Measurements from ENCODE around the gene PRDM5. TPM values are rescaled to one million over a fixed set of nuclear protein-coding genes. Genes with fewer than 3 reads are reported as not detected.

The PRDM5 gene
- total and polyA plus RNA-seq, 9 donors, result 8.8 to 25.3 (median 10.2) TPM

- Histone ChIP-seq H3K27me3 (ENCODE audit: control insufficient read depth, insufficient read depth, low read length) (no peaks in the 10 kb centered on the region), H3K9me3 (replicated peaks; ENCODE audit: control insufficient read depth, low read depth, low read length) (no peaks in the 10 kb centered on the region), H3K4me1 (ENCODE audit: control insufficient read depth, insufficient read depth, low read length) (no peaks in the 10 kb centered on the region), H3K27ac (ENCODE audit: low read length) (no peak overlapping the region), H3K36me3 (ENCODE audit: control insufficient read depth, insufficient read depth, low read length) (no peaks in the 10 kb centered on the region), H3K4me3 (ENCODE audit: low read length) (no peak overlapping the region)
- DNase-seq, result no peak
These were observed 17.2 kb upstream of the PRDM5 start for GRCh38 chr4:120939693-120940092.

- no peak for DNase-seq
- Histone ChIP-seq H3K4me3 (ENCODE audit: low read length) (no peak overlapping the region), H3K4me1 (ENCODE audit: control insufficient read depth, insufficient read depth, low read length) (no peaks in the 10 kb centered on the region), H3K27me3 (ENCODE audit: control insufficient read depth, insufficient read depth, low read length) (no peaks in the 10 kb centered on the region), H3K36me3 (ENCODE audit: control insufficient read depth, insufficient read depth, low read length) (no peaks in the 10 kb centered on the region), H3K9me3 (replicated peaks; ENCODE audit: control insufficient read depth, low read depth, low read length) (no peaks in the 10 kb centered on the region), H3K27ac (ENCODE audit: low read length) (no peak overlapping the region)
- WGBS (ENCODE audit: insufficient coverage), result no CpG with 5 or more reads among the region's 1 CpG
These were observed 7.3 kb upstream of the PRDM5 start for GRCh38 chr4:120929847-120930246.

DNA sequence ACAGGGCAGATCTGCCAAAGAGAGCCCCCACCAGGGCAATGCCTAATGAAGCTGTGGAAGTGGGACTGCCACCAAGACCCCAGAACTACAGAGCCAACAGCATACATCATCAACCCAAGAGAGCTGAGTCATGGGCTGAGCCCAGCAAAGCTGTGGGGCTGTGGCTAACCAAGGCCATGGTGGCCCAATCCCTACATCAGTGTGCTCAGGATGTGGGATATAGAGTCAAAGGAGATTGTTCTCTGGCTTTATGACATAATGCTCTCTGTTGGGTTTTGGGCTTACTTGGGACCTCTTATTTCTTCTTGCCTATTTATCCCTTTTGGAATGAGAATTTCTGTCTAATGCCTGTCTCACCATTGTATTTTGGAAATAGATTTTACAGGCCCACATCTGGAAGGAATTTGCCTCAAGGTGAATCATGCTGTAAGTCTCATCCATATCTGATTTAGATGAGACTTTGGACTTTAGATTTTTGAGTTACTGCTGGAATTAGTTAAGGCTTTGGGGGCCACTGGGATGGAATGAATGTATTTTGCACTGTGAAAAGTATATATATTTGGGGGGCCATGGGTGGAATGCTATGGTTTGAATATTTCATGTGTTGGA lies 5.4 kb upstream of the PRDM5 start:
- Histone ChIP-seq H3K27me3 (ENCODE audit: control insufficient read depth, insufficient read depth, low read length) (no peaks in the 10 kb centered on the region), H3K4me3 (ENCODE audit: low read length) (no peak overlapping the region), H3K36me3 (ENCODE audit: control insufficient read depth, insufficient read depth, low read length) (no peaks in the 10 kb centered on the region), H3K4me1 (ENCODE audit: control insufficient read depth, insufficient read depth, low read length) (peaks cover 2% of the 10 kb centered on the region), H3K27ac (ENCODE audit: low read length) (no peak overlapping the region), H3K9me3 (replicated peaks; ENCODE audit: control insufficient read depth, low read depth, low read length) (no peaks in the 10 kb centered on the region)
- no peak for DNase-seq

- 86% methylated on average over 1 of the region's 3 CpGs for WGBS (ENCODE audit: insufficient coverage)
- Histone ChIP-seq H3K27ac (ENCODE audit: low read length) (no peak overlapping the region), H3K4me1 (ENCODE audit: control insufficient read depth, insufficient read depth, low read length) (peaks cover 2% of the 10 kb centered on the region)
These were observed 4.0 kb upstream of the PRDM5 start for GRCh38 chr4:120926358-120927025.

GRCh38 chr4:120924931-120925330 lies 2.4 kb upstream of the PRDM5 start:
- Histone ChIP-seq H3K27me3 (ENCODE audit: control insufficient read depth, insufficient read depth, low read length) (no peaks in the 10 kb centered on the region), H3K27ac (ENCODE audit: low read length) (no peak overlapping the region), H3K4me1 (ENCODE audit: control insufficient read depth, insufficient read depth, low read length) (peaks cover 4% of the 10 kb centered on the region), H3K9me3 (replicated peaks; ENCODE audit: control insufficient read depth, low read depth, low read length) (no peaks in the 10 kb centered on the region), H3K4me3 (ENCODE audit: low read length) (no peak overlapping the region), H3K36me3 (ENCODE audit: control insufficient read depth, insufficient read depth, low read length) (no peaks in the 10 kb centered on the region)
- WGBS (ENCODE audit: insufficient coverage), result no CpG with 5 or more reads among the region's 3 CpGs
- no peak for DNase-seq

More at GRCh38 chr4:120926358-120927025, 4.0 kb upstream of the PRDM5 start:
- Histone ChIP-seq H3K36me3 (ENCODE audit: control insufficient read depth, insufficient read depth, low read length) (no peaks in the 10 kb centered on the region), H3K27me3 (ENCODE audit: control insufficient read depth, insufficient read depth, low read length) (no peaks in the 10 kb centered on the region), H3K4me3 (ENCODE audit: low read length) (no peak overlapping the region), H3K9me3 (replicated peaks; ENCODE audit: control insufficient read depth, low read depth, low read length) (no peaks in the 10 kb centered on the region)
- no peak for DNase-seq

GRCh38 chr4:120923207-120923522 lies 639 bp upstream of the PRDM5 start:
- H3K4me1 ChIP-seq (ENCODE audit: control insufficient read depth, insufficient read depth, low read length), result peaks cover 9% of the 10 kb centered on the region
- peak overlapping the region; percentile 95 for H3K27ac ChIP-seq (ENCODE audit: low read length)
- DNase-seq, result no peak
- H3K9me3 ChIP-seq (replicated peaks; ENCODE audit: control insufficient read depth, low read depth, low read length), result no peaks in the 10 kb centered on the region
- no peaks in the 10 kb centered on the region for H3K36me3 ChIP-seq (ENCODE audit: control insufficient read depth, insufficient read depth, low read length)
- WGBS (ENCODE audit: insufficient coverage), result no CpG with 5 or more reads among the region's 12 CpGs
- H3K4me3 ChIP-seq (ENCODE audit: low read length), result peak overlapping the region; percentile 73
- no peaks in the 10 kb centered on the region for H3K27me3 ChIP-seq (ENCODE audit: control insufficient read depth, insufficient read depth, low read length)

GRCh38 chr4:120921456-120922380 lies 808 bp downstream of the PRDM5 start:
- H3K27me3 ChIP-seq (ENCODE audit: control insufficient read depth, insufficient read depth, low read length), result no peaks in the 10 kb centered on the region
- peaks cover 9% of the 10 kb centered on the region for H3K4me1 ChIP-seq (ENCODE audit: control insufficient read depth, insufficient read depth, low read length)
- peak overlapping the region; percentile 87 for H3K27ac ChIP-seq (ENCODE audit: low read length)
- WGBS (ENCODE audit: insufficient coverage), result 0% methylated on average over 35 of the region's 51 CpGs
- no peaks in the 10 kb centered on the region for H3K36me3 ChIP-seq (ENCODE audit: control insufficient read depth, insufficient read depth, low read length)
- H3K4me3 ChIP-seq (ENCODE audit: low read length), result peak overlapping the region; percentile 73
- peak; percentile 89 for DNase-seq
- H3K9me3 ChIP-seq (replicated peaks; ENCODE audit: control insufficient read depth, low read depth, low read length), result no peaks in the 10 kb centered on the region

DNA sequence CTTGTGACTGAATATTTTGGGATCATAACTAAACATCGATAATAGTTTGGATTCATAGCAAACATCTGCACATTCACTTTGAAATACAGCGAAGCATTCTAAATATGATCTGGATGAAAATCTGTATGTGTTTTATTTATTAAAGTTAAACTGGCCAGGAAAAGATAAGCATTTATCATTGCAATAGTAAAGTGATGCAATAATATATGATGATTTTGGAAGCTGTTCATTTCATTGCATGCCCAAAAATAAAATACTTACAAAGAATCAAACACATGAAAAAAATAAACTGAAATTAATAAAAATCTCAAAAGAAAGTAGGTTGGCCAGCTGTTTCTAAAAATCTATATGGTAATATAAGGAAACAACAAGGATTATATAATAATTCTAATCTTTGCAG lies 1.9 kb downstream of the PRDM5 start:
- WGBS (ENCODE audit: insufficient coverage), result no CpG with 5 or more reads among the region's 2 CpGs
- DNase-seq, result peak; percentile 6
- H3K4me3 ChIP-seq (ENCODE audit: low read length), result no peak overlapping the region
- no peaks in the 10 kb centered on the region for H3K27me3 ChIP-seq (ENCODE audit: control insufficient read depth, insufficient read depth, low read length)
- H3K9me3 ChIP-seq (replicated peaks; ENCODE audit: control insufficient read depth, low read depth, low read length), result no peaks in the 10 kb centered on the region
- no peaks in the 10 kb centered on the region for H3K36me3 ChIP-seq (ENCODE audit: control insufficient read depth, insufficient read depth, low read length)
- H3K4me1 ChIP-seq (ENCODE audit: control insufficient read depth, insufficient read depth, low read length), result peaks cover 9% of the 10 kb centered on the region
- no peak overlapping the region for H3K27ac ChIP-seq (ENCODE audit: low read length)

- H3K27me3 ChIP-seq (ENCODE audit: control insufficient read depth, insufficient read depth, low read length), result no peaks in the 10 kb centered on the region
- H3K27ac ChIP-seq (ENCODE audit: low read length), result no peak overlapping the region
- no peak for DNase-seq
- no peaks in the 10 kb centered on the region for H3K36me3 ChIP-seq (ENCODE audit: control insufficient read depth, insufficient read depth, low read length)
- peaks cover 9% of the 10 kb centered on the region for H3K4me1 ChIP-seq (ENCODE audit: control insufficient read depth, insufficient read depth, low read length)
- WGBS (ENCODE audit: insufficient coverage), result no CpG with 5 or more reads among the region's 1 CpG
- H3K4me3 ChIP-seq (ENCODE audit: low read length), result no peak overlapping the region
- no peaks in the 10 kb centered on the region for H3K9me3 ChIP-seq (replicated peaks; ENCODE audit: control insufficient read depth, low read depth, low read length)
These were observed 3.2 kb downstream of the PRDM5 start for GRCh38 chr4:120919358-120919757.

- H3K27ac ChIP-seq (ENCODE audit: low read length), result no peak overlapping the region
- no peak overlapping the region for H3K4me3 ChIP-seq (ENCODE audit: low read length)
- peak; percentile 57 for DNase-seq
- H3K36me3 ChIP-seq (ENCODE audit: control insufficient read depth, insufficient read depth, low read length), result no peaks in the 10 kb centered on the region
- no peaks in the 10 kb centered on the region for H3K9me3 ChIP-seq (replicated peaks; ENCODE audit: control insufficient read depth, low read depth, low read length)
- peaks cover 9% of the 10 kb centered on the region for H3K4me1 ChIP-seq (ENCODE audit: control insufficient read depth, insufficient read depth, low read length)
- no peaks in the 10 kb centered on the region for H3K27me3 ChIP-seq (ENCODE audit: control insufficient read depth, insufficient read depth, low read length)
- WGBS (ENCODE audit: insufficient coverage), result 48% methylated on average over 2 of the region's 2 CpGs
These were observed 3.7 kb downstream of the PRDM5 start for GRCh38 chr4:120918788-120919187.

Measured in muscle of leg (tissue), 11 donors.